Endothelial cell of umbilical vein (primary cell): ENCODE measurements around the gene TSPAN18. TPM values are rescaled to one million over a fixed set of nuclear protein-coding genes. Genes with fewer than 3 reads are reported as not detected.

Experiments used
- BruUV-seq: library from RNA; stranded (reverse); fragments of 400-500 nt; replicated peaks from 2 replicates; lab custom pipeline; 2021; lab: Mats Ljungman, UMichigan
- CTCF ChIA-PET: fragments of 300-600, 350-600 bp; sonication (Branson Sonifier 250); formaldehyde crosslinking; loops from one replicate; lab custom pipeline; 2021; ENCODE audit warnings: antibody characterized with exemption, inconsistent platforms; lab: Charles Lee
- POLR2A ChIA-PET: fragments of 300-600, 350-600 bp; sonication (Branson Sonifier 250); formaldehyde crosslinking; loops from one replicate; lab custom pipeline; 2021; ENCODE audit warnings: antibody characterized with exemption, inconsistent platforms; lab: Charles Lee
- DNase-seq: peaks from one replicate; pipeline ENCODE4 v3.0.0-alpha.2; 2011; ENCODE audit warnings: low read depth, low spot score
- FAIRE-seq: peaks from 2 replicates; lab custom pipeline; 2011; peaks lifted over from hg19 to GRCh38; lab: Jason Lieb, UNC
- H2AFZ ChIP-seq: 2 replicates; pipeline ENCODE4 v1.6.0; 2012; ENCODE audit warnings: low read depth, low read length, control low read depth, inconsistent platforms
- H3K27ac ChIP-seq: 2 replicates; pipeline ENCODE4 v1.5.1; 2011; ENCODE audit warnings: low read depth, mild to moderate bottlenecking, control low read depth, low read length, moderate library complexity; ENCODE audit not compliant: insufficient read depth
- H3K27me3 ChIP-seq, 2 experiments: 2 replicates each; pipeline versions ENCODE4 v1.6.0 to v1.6.1; 2011; ENCODE audit warnings: low read length in 2 of 2, mixed read lengths in 1 of 2; ENCODE audit not compliant: control insufficient read depth in 2 of 2, insufficient read depth in 2 of 2
- H3K36me3 ChIP-seq, 2 experiments: 2 replicates in 1 of 2; 3 replicates in 1 of 2; pipeline ENCODE4 v1.5.1; 2011; ENCODE audit warnings: low read length in 2 of 2, mild to moderate bottlenecking in 1 of 2, moderate library complexity in 1 of 2; ENCODE audit not compliant: control insufficient read depth in 2 of 2, insufficient read depth in 2 of 2; ENCODE audit errors: extremely low read depth in 1 of 2
- H3K4me1 ChIP-seq: 3 replicates; pipeline ENCODE4 v1.5.1; 2011; ENCODE audit warnings: mild to moderate bottlenecking, low read length; ENCODE audit not compliant: control insufficient read depth, insufficient read depth; ENCODE audit errors: extremely low read depth
- H3K4me2 ChIP-seq: 2 replicates; pipeline ENCODE4 v1.6.1; 2011; ENCODE audit warnings: low read length, control low read depth, mixed read lengths; ENCODE audit not compliant: insufficient read depth
- H3K4me3 ChIP-seq, 3 experiments: fragments of 200-600 bp in 1 of 3; sonication (generic), shearing (Covaris generic) in 1 of 3; replicated peaks in 1 of 3; 2 replicates each; pipeline ENCODE4 v1.5.1; 2011 to 2016; ENCODE audit warnings: control low read depth in 3 of 3, low read length in 3 of 3, mild to moderate bottlenecking in 2 of 3, inconsistent platforms in 1 of 3, low read depth in 1 of 3, moderate library complexity in 1 of 3; ENCODE audit not compliant: insufficient read depth in 1 of 3
- H3K79me2 ChIP-seq: 2 replicates; pipeline ENCODE4 v1.6.0; 2012; ENCODE audit warnings: low read length, inconsistent platforms; ENCODE audit not compliant: control insufficient read depth, insufficient read depth
- H3K9ac ChIP-seq: replicated peaks from 2 replicates; pipeline ENCODE3; 2011; ENCODE audit warnings: low read length, control low read depth; ENCODE audit not compliant: insufficient read depth; ENCODE audit errors: extremely low read depth
- H3K9me1 ChIP-seq: replicated peaks from 3 replicates; pipeline ENCODE4 v1.6.0; 2011; ENCODE audit warnings: mild to moderate bottlenecking, low read length; ENCODE audit not compliant: control insufficient read depth, insufficient read depth; ENCODE audit errors: extremely low read depth
- H3K9me3 ChIP-seq: replicated peaks from 2 replicates; pipeline ENCODE4 v1.5.1; 2012; ENCODE audit warnings: low read length, inconsistent platforms; ENCODE audit not compliant: control insufficient read depth, insufficient read depth
- H4K20me1 ChIP-seq: replicated peaks from 2 replicates; pipeline ENCODE3; 2011; ENCODE audit warnings: mild to moderate bottlenecking, low read length; ENCODE audit not compliant: control insufficient read depth, insufficient read depth; ENCODE audit errors: extremely low read depth
- EZH2 ChIP-seq: IDR thresholded peaks from 2 replicates; pipeline ENCODE4 v1.6.1; 2012; ENCODE audit warnings: borderline replicate concordance, low read depth, mild to moderate bottlenecking, moderate library complexity, low read length, inconsistent platforms; ENCODE audit not compliant: severe bottlenecking
- FOS ChIP-seq: IDR thresholded peaks from 2 replicates; pipeline ENCODE4 v1.6.1; 2011; ENCODE audit warnings: mild to moderate bottlenecking, low read length, moderate library complexity, borderline replicate concordance; ENCODE audit not compliant: insufficient read depth
- GATA2 ChIP-seq: IDR thresholded peaks from 2 replicates; pipeline ENCODE4 v1.7.0; 2011; ENCODE audit warnings: low read depth, mild to moderate bottlenecking, moderate library complexity, mixed read lengths, low read length; ENCODE audit not compliant: insufficient read length, insufficient read depth
- JUN ChIP-seq: IDR thresholded peaks from 2 replicates; pipeline ENCODE4 v1.6.1; 2011; ENCODE audit warnings: borderline replicate concordance, low read depth; ENCODE audit not compliant: insufficient read length, insufficient read depth
- MAX ChIP-seq: IDR thresholded peaks from 2 replicates; pipeline ENCODE4 v1.6.1; 2011; ENCODE audit not compliant: insufficient read depth, insufficient read length
- MYC ChIP-seq: IDR thresholded peaks from one replicate; pipeline ENCODE4 v1.6.1; 2011; ENCODE audit warnings: mild to moderate bottlenecking, low read depth, low read length
- POLR2A ChIP-seq: IDR thresholded peaks from 2 replicates; pipeline ENCODE4 v1.6.1; 2012; ENCODE audit warnings: low read depth, mild to moderate bottlenecking, control low read depth, low read length
- POLR2AphosphoS5 ChIP-seq: IDR thresholded peaks from 2 replicates; pipeline ENCODE4 v1.6.1; 2012; ENCODE audit warnings: low read depth, mild to moderate bottlenecking, control low read depth, low read length, moderate library complexity; ENCODE audit not compliant: insufficient read depth
- dilution Hi-C: fragments of 300-500 bp; cut with MboI; formaldehyde crosslinking; loops from one replicate; pipeline ENCODE4 v1.15.0; 2019; ENCODE audit warnings: low sequenced_read_pairs; ENCODE audit not compliant: extremely low pct_ligation_motif_present
- intact Hi-C: fragments of 100-400 bp; cut with micrococcal nuclease; formaldehyde crosslinking; loops from one replicate; pipeline ENCODE4 v1.10.0; 2022
- polyA plus RNA-seq, 4 experiments: library from polyadenylated mRNA; depleted of rRNA in 3 of 4; stranded (reverse) in 3 of 4; unstranded in 1 of 4; fragments of >200 nt; gene quantifications; 2 replicates each; pipeline versions ENCODE4 v1.2.1 to v1.2.3, GENCODE V29; 2011 to 2012; ENCODE audit warnings: missing spikeins in 1 of 4
- total RNA-seq: library from RNA; stranded (reverse); gene quantifications from 2 replicates; pipeline ENCODE4 v1.2.3, GENCODE V29; 2021
- TF ChIP-seq, protein P1 (sequence below), 2 donors: IDR thresholded peaks; 1 replicate in 1 of 2; 2 replicates in 1 of 2; pipeline ENCODE4 v1.5.1; 2011; ENCODE audit warnings: low read length in 2 of 2, mild to moderate bottlenecking in 2 of 2, moderate library complexity in 2 of 2, control low read depth in 1 of 2, inconsistent platforms in 1 of 2, low read depth in 1 of 2; ENCODE audit not compliant: insufficient read depth in 1 of 2; ENCODE audit errors: extremely low read depth in 1 of 2

The TSPAN18 gene
- total and polyA plus RNA-seq, 2 donors (not counting 3 experiments of a cell fraction or from before 2014, with no cell fraction given): 32.2 to 118 TPM

DNA sequence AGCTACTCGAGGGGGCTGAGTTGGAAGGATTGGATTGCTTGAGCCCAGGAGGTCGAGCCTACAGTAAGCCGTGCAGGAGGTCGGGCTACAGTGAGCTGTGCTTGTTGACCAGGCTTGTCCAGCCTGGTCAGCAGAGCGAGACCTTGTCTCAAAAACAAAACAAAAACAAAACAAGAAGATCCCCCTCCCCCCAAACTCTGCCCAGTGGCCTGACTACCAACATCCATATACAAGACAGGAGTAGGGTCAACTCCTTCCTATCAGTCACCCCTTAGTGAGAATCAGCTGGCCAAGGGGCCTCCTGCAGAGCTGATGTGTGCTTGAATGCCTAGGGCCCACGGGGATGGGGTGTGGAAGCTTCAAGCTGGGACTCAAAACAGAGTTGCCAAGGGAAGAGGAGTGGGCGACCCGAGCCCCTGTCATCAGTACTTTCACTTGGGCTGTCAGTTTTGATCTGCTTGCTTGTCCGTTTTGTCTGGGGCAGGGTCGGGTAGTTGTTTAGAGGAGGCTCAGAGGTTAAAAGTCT lies 942 bp upstream of the TSPAN18 start:
- no peak overlapping the region for H3K9ac ChIP-seq
- H4K20me1 ChIP-seq: no peaks in the 10 kb centered on the region
- no peaks in the 10 kb centered on the region for H3K79me2 ChIP-seq
- no peaks in the 10 kb centered on the region for H3K9me3 ChIP-seq
- BruUV-seq: no TSS peak
- no peaks in the 10 kb centered on the region for H3K27me3 ChIP-seq
- ChIA-PET CTCF (interaction anchor here (0.8 to 2.6 kb wide), 11 partner anchors 50 to 202 kb away, joined by 3 to 17 read pairs (median 4); no protein-coding TSS in a partner anchor), POLR2A (no interaction called here)
- H3K36me3 ChIP-seq: no peaks in the 10 kb centered on the region
- H3K4me1 ChIP-seq: peaks cover 33% of the 10 kb centered on the region
- intact Hi-C loops (no loop called here), dilution Hi-C loops (no loop called here)
- no peak overlapping the region for H3K27ac ChIP-seq
- H3K4me3 ChIP-seq: no peak overlapping the region
- H2AFZ ChIP-seq: no peak overlapping the region
- TF ChIP-seq POLR2A: no peak
- TF ChIP-seq MYC: no peak
- TF ChIP-seq JUN: no peak
- TF ChIP-seq MAX: no peak
- TF ChIP-seq, protein P1, sequence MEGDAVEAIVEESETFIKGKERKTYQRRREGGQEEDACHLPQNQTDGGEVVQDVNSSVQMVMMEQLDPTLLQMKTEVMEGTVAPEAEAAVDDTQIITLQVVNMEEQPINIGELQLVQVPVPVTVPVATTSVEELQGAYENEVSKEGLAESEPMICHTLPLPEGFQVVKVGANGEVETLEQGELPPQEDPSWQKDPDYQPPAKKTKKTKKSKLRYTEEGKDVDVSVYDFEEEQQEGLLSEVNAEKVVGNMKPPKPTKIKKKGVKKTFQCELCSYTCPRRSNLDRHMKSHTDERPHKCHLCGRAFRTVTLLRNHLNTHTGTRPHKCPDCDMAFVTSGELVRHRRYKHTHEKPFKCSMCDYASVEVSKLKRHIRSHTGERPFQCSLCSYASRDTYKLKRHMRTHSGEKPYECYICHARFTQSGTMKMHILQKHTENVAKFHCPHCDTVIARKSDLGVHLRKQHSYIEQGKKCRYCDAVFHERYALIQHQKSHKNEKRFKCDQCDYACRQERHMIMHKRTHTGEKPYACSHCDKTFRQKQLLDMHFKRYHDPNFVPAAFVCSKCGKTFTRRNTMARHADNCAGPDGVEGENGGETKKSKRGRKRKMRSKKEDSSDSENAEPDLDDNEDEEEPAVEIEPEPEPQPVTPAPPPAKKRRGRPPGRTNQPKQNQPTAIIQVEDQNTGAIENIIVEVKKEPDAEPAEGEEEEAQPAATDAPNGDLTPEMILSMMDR (IDR thresholded peaks at IDR 0.05; ENCODE audit: extremely low read depth in 1 of 2, insufficient read depth in 1 of 2, low read depth in 1 of 2, low read length in 2 of 2): no peak
- TF ChIP-seq FOS: no peak
- no peak for TF ChIP-seq GATA2
- no peak for TF ChIP-seq POLR2AphosphoS5
- no peak for TF ChIP-seq EZH2
- no peak overlapping the region for H3K4me2 ChIP-seq
- peak; percentile 12 for DNase-seq
- no peak for FAIRE-seq
- H3K9me1 ChIP-seq: no peaks in the 10 kb centered on the region
